GM12878 (cell line): Measurements from ENCODE around the gene JCHAIN. TPM values are rescaled to one million over a fixed set of nuclear protein-coding genes. Genes with fewer than 3 reads are reported as not detected.

ENCODE experiments used
- ATAC-seq: fragments of 200-7000 bp; cut with Tn5 transposase; 3 replicates; pipeline ENCODE4 v1.9.1; 2020; ENCODE audit warnings: mild to moderate bottlenecking, moderate library complexity
- BruUV-seq: library from RNA; stranded (reverse); fragments of 400-500 nt; replicated peaks from 2 replicates; lab custom pipeline; 2021; lab: Mats Ljungman, UMichigan
- CTCF ChIA-PET: fragments of 300-600 bp; sonication (Branson Sonifier 250); formaldehyde crosslinking; extraction: SDS; loops from one replicate; lab custom pipeline; 2021; ENCODE audit warnings: inconsistent platforms; lab: Yijun Ruan, JAX
- POLR2A ChIA-PET: fragments of 350-600 bp; formaldehyde crosslinking; extraction: SDS; loops from one replicate; lab custom pipeline; 2021; ENCODE audit warnings: inconsistent platforms; lab: Charles Lee
- RAD21 ChIA-PET: fragments of 300-600 bp; sonication (Branson Sonifier 250); formaldehyde crosslinking; loops from one replicate; lab custom pipeline; 2023; ENCODE audit warnings: antibody characterized with exemption; ENCODE audit not compliant: unreplicated experiment; lab: Charles Lee
- SMC1A ChIA-PET: fragments of 300-600 bp; sonication (Branson Sonifier 250); formaldehyde crosslinking; loops from one replicate; lab custom pipeline; 2023; ENCODE audit not compliant: unreplicated experiment, uncharacterized antibody; lab: Charles Lee
- DNase-seq: peaks from one replicate; pipeline ENCODE4 v3.0.0-alpha.2; 2011; ENCODE audit warnings: low read depth, low spot score
- FAIRE-seq: peaks from 3 replicates; lab custom pipeline; 2011; peaks lifted over from hg19 to GRCh38; lab: Jason Lieb, UNC
- H2AFZ ChIP-seq: 2 replicates; pipeline ENCODE4 v1.6.0; 2011; ENCODE audit warnings: low read depth, low read length, control low read depth; ENCODE audit not compliant: control insufficient read depth
- H3K27ac ChIP-seq: 2 replicates; pipeline ENCODE4 v1.5.1; 2011; ENCODE audit warnings: control low read depth; ENCODE audit not compliant: control insufficient read depth, insufficient read depth
- H3K27me3 ChIP-seq, 2 experiments: replicated peaks in 1 of 2; 2 replicates each; pipeline versions ENCODE4 v1.6.0 to v1.6.1; 2011; ENCODE audit warnings: low read length in 1 of 2; ENCODE audit not compliant: control insufficient read depth in 2 of 2, insufficient read depth in 2 of 2
- H3K36me3 ChIP-seq, 2 experiments: 2 replicates each; pipeline ENCODE4 v1.5.1; 2011; ENCODE audit warnings: low read length in 1 of 2; ENCODE audit not compliant: control insufficient read depth in 2 of 2, insufficient read depth in 2 of 2
- H3K4me1 ChIP-seq: 2 replicates; pipeline ENCODE4 v1.6.1; 2011; ENCODE audit warnings: mild to moderate bottlenecking, low read length, moderate library complexity, mixed read lengths; ENCODE audit not compliant: control insufficient read depth, insufficient read depth
- H3K4me2 ChIP-seq: 2 replicates; pipeline ENCODE4 v1.6.0; 2011; ENCODE audit warnings: control low read depth; ENCODE audit not compliant: control insufficient read depth, insufficient read depth
- H3K4me3 ChIP-seq: fragments of 200-600 bp; sonication (generic); 2 replicates; pipeline ENCODE4 v1.5.1; 2016
- H3K79me2 ChIP-seq: 2 replicates; pipeline ENCODE4 v1.6.0; 2011; ENCODE audit warnings: low read length; ENCODE audit not compliant: control insufficient read depth, insufficient read depth
- H3K9ac ChIP-seq: 2 replicates; pipeline ENCODE4 v1.8.0; 2011; ENCODE audit warnings: low read length, control low read depth, mixed read lengths; ENCODE audit not compliant: control insufficient read depth, insufficient read depth
- H3K9me3 ChIP-seq: replicated peaks from 3 replicates; pipeline ENCODE4 v1.5.1; 2011; ENCODE audit warnings: mild to moderate bottlenecking, low read length; ENCODE audit not compliant: control insufficient read depth, insufficient read depth
- H4K20me1 ChIP-seq: 2 replicates; pipeline ENCODE4 v1.6.0; 2011; ENCODE audit not compliant: control insufficient read depth, insufficient read depth
- CTCF ChIP-seq, 3 experiments: IDR thresholded peaks in 2 of 3; conservative IDR thresholded peaks in 1 of 3; 2 replicates each; pipeline ENCODE4 v1.5.1; 2011; ENCODE audit warnings: low read depth in 3 of 3, low read length in 3 of 3, mild to moderate bottlenecking in 3 of 3, control low read depth in 2 of 3, moderate library complexity in 2 of 3, inconsistent platforms in 1 of 3, mixed read lengths in 1 of 3; ENCODE audit not compliant: control insufficient read depth in 2 of 3, insufficient read depth in 1 of 3; ENCODE audit errors: extremely low read depth in 1 of 3
- EGR1 ChIP-seq, 2 experiments: IDR thresholded peaks; 1 replicate in 1 of 2; 2 replicates in 1 of 2; pipeline ENCODE4 v1.6.1; 2011 to 2012; ENCODE audit warnings: low read depth in 2 of 2, low read length in 2 of 2, borderline replicate concordance in 1 of 2, mild to moderate bottlenecking in 1 of 2, moderate library complexity in 1 of 2
- FOXK2 ChIP-seq: fragments of 450-650 bp; IDR thresholded peaks from 2 replicates; pipeline ENCODE4 v1.6.1; 2017; ENCODE audit warnings: mild to moderate bottlenecking, moderate library complexity
- JUNB ChIP-seq: IDR thresholded peaks from 2 replicates; pipeline ENCODE4 v1.6.1; 2016; ENCODE audit warnings: antibody characterized with exemption, mild to moderate bottlenecking
- MTA2 ChIP-seq: fragments of 450-650 bp; IDR thresholded peaks from 2 replicates; pipeline ENCODE4 v1.6.1; 2016; ENCODE audit warnings: low read depth, mild to moderate bottlenecking, moderate library complexity
- NFYB ChIP-seq: IDR thresholded peaks from 2 replicates; pipeline ENCODE4 v1.6.1; 2011; ENCODE audit warnings: low read depth, mild to moderate bottlenecking, low read length, improper control_type of control experiment, moderate library complexity; ENCODE audit not compliant: insufficient read depth
- SREBF2 ChIP-seq: IDR thresholded peaks from 2 replicates; pipeline ENCODE4 v1.6.1; 2012; ENCODE audit warnings: mild to moderate bottlenecking, low read length
- WGBS: methylation state at CpG from one replicate; pipeline ENCODE4 v1.1.6; 2016; ENCODE audit warnings: low lambda C conversion rate; ENCODE audit not compliant: insufficient replicate concordance, insufficient coverage; ENCODE audit errors: missing lambda C conversion rate; 5-methylcytosine and 5-hydroxymethylcytosine counted together
- in situ Hi-C: fragments of 300-500 bp; cut with MboI; formaldehyde crosslinking; loops from 9 replicates; pipeline ENCODE4 v1.14.3; 2018; ENCODE audit warnings: mixed read lengths
- intact Hi-C: fragments of 100-400 bp; cut with micrococcal nuclease; formaldehyde crosslinking; loops from one replicate; pipeline ENCODE4 v1.14.2; 2022; ENCODE audit not compliant: unreplicated experiment
- polyA plus RNA-seq, 11 experiments: library from polyadenylated mRNA; depleted of rRNA in 4 of 11; unstranded in 6 of 11; stranded (reverse) in 5 of 11; fragments of >200 nt; fragmentation: Nextera tagmentation in 4 of 11; fragmentation: Illumina TruSeq in 1 of 11; extraction: Ambion mirVana in 4 of 11; extraction: Trizol in 1 of 11; gene quantifications; 1 replicate in 1 of 11; 2 replicates in 10 of 11; pipeline versions ENCODE4 v1.2.1 to v1.2.3, GENCODE V29; 2011 to 2016; ENCODE audit warnings: inconsistent platforms in 2 of 11, missing spikeins in 2 of 11, low read depth in 1 of 11
- total RNA-seq, 4 experiments: library from RNA; depleted of rRNA in 3 of 4; stranded (reverse); fragments of >200 nt in 3 of 4; fragmentation: Illumina TruSeq in 1 of 4; extraction: Trizol in 1 of 4; gene quantifications; 2 replicates each; pipeline versions ENCODE4 v1.2.1 to v1.2.3, GENCODE V29; 2013 to 2021
- TF ChIP-seq, protein P1 (sequence below): fragments of 450-650 bp; IDR thresholded peaks from 2 replicates; pipeline ENCODE4 v1.6.1; 2018; ENCODE audit warnings: borderline replicate concordance, mild to moderate bottlenecking; ENCODE audit not compliant: partially characterized antibody

Gene JCHAIN
- total and polyA plus RNA-seq, 10 of the 15 experiments (the other 5 are each of a cell fraction or from before 2014, with no cell fraction given) = 188 to 1,045 (median 486) TPM

DNA sequence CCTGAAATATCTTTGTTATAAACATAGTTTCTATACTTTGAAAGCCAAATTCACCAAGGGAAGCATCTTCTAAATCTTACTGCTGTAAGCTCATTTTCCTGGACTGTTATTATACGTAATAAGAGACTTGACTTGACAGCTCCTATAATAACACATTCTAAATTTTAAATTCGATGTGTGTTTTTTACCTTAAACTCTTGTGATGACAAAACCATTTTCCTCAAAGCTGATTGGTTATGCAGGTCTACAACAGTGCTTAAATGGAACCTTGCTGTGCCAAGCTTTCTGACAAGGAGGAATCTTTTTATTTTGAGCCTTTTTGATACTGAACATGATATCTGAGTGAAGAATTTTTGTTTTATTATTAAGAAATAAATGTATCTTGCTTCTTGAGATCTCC lies 37.9 kb downstream of the JCHAIN start, which contains the start of gene ENAM:
Gene ENAM (plus strand): TSS at position 301 of the 400 bp plus-strand sequence. CDS start 757 bp downstream, outside the sequence.
- CTCF ChIA-PET = interaction anchor here (0.5 to 2.8 kb wide), 6 partner anchors 12 to 175 kb away, joined by 3 to 10 read pairs (median 4); no protein-coding TSS in a partner anchor
- Histone ChIP-seq H2AFZ (no peak within 1 kb of the TSS), H3K27me3 (no peaks in the 10 kb centered on the region), H4K20me1 (no peaks in the 10 kb centered on the region), H3K4me3 (no peak within 1 kb of the TSS), H3K4me2 (no peak within 1 kb of the TSS), H3K27ac (no peak within 1 kb of the TSS), H3K9me3 (no peaks in the 10 kb centered on the region), H3K36me3 (no peaks in the 10 kb centered on the region), H3K4me1 (no peaks in the 10 kb centered on the region), H3K79me2 (no peaks in the 10 kb centered on the region), H3K9ac (no peak within 1 kb of the TSS)
- TF ChIP-seq SREBF2 (no peak), MTA2 (no peak), CTCF (IDR thresholded peaks at IDR 0.05 in 2 of 3, conservative IDR thresholded peaks at IDR 0.05 in 1 of 3; ENCODE audit: control insufficient read depth in 2 of 3, extremely low read depth in 1 of 3, insufficient read depth in 1 of 3, low read depth in 3 of 3, low read length in 3 of 3) (no peak), EGR1 (IDR thresholded peaks at IDR 0.05; ENCODE audit: borderline replicate concordance in 1 of 2, low read depth in 2 of 2, low read length in 2 of 2) (no peak), NFYB (no peak), FOXK2 (no peak), JUNB (no peak)
- TF ChIP-seq, protein P1, sequence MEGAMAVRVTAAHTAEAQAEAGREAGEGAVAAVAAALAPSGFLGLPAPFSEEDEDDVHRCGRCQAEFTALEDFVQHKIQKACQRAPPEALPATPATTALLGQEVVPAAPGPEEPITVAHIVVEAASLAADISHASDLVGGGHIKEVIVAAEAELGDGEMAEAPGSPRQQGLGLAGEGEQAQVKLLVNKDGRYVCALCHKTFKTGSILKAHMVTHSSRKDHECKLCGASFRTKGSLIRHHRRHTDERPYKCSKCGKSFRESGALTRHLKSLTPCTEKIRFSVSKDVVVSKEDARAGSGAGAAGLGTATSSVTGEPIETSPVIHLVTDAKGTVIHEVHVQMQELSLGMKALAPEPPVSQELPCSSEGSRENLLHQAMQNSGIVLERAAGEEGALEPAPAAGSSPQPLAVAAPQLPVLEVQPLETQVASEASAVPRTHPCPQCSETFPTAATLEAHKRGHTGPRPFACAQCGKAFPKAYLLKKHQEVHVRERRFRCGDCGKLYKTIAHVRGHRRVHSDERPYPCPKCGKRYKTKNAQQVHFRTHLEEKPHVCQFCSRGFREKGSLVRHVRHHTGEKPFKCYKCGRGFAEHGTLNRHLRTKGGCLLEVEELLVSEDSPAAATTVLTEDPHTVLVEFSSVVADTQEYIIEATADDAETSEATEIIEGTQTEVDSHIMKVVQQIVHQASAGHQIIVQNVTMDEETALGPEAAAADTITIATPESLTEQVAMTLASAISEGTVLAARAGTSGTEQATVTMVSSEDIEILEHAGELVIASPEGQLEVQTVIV = no peak
- intact Hi-C loops (no loop called here), in situ Hi-C loops (no loop called here)
- DNase-seq (no peak), ATAC-seq (no peak), FAIRE-seq (no peak)
- SMC1A ChIA-PET = interaction anchor here (0.7 to 4.3 kb wide), 6 partner anchors 9 to 107 kb away, joined by 3 to 20 read pairs (median 3); no protein-coding TSS in a partner anchor
- 25% methylated on average over 2 of the region's 2 CpGs for WGBS
- RAD21 ChIA-PET = interaction anchor here (0.6 kb wide), 1 partner anchor 187 kb away, joined by 3 read pairs; no protein-coding TSS in a partner anchor
- POLR2A ChIA-PET = no interaction called here
- no TSS peak for BruUV-seq
